Mesothelial cell of epicardium (in vitro differentiated cells): Measurements from ENCODE around the gene KIF2C. TPM values are rescaled to one million over a fixed set of nuclear protein-coding genes. Genes with fewer than 3 reads are reported as not detected.
"Not testable (repeated sequence)": the region's sequence is repeated elsewhere in the genome, so short reads cannot be mapped to it uniquely, and the experiment has no call there.

ENCODE experiments used
- DNase-seq, 2 experiments: peaks; one replicate each; pipeline ENCODE4 v3.0.0; 2021; ENCODE audit warnings: low spot score in 2 of 2; ENCODE audit not compliant: unreplicated experiment in 2 of 2
- H3K27ac Mint-ChIP-seq: 2 replicates; pipeline ENCODE4 v1.8.0; 2021; ENCODE audit warnings: mixed read lengths
- H3K27me3 Mint-ChIP-seq: 2 replicates; pipeline ENCODE4 v1.8.0; 2021; ENCODE audit warnings: low read depth, mixed read lengths
- H3K36me3 Mint-ChIP-seq: 2 replicates; pipeline ENCODE4 v1.8.0; 2021; ENCODE audit warnings: mixed read lengths
- H3K4me1 Mint-ChIP-seq: 2 replicates; pipeline ENCODE4 v1.8.0; 2021; ENCODE audit warnings: mixed read lengths
- H3K4me3 Mint-ChIP-seq: 2 replicates; pipeline ENCODE4 v1.8.0; 2021; ENCODE audit warnings: mild to moderate bottlenecking, moderate library complexity, mixed read lengths
- H3K9me3 Mint-ChIP-seq: 2 replicates; pipeline ENCODE4 v1.8.0; 2021; ENCODE audit warnings: mixed read lengths
- total RNA-seq: library from RNA; stranded (reverse); gene quantifications from 3 replicates; pipeline ENCODE4 v1.2.1, GENCODE V29; 2021
- TF ChIP-seq, protein P1 (sequence below): fragments of 200-600 bp; sonication (generic); IDR thresholded peaks from one replicate; pipeline ENCODE4 v1.5.0; 2021; ENCODE audit warnings: antibody characterized with exemption; ENCODE audit not compliant: unreplicated experiment

KIF2C gene
- total RNA-seq, 1 donor from 2014 or later: 18.2 TPM

DNA sequence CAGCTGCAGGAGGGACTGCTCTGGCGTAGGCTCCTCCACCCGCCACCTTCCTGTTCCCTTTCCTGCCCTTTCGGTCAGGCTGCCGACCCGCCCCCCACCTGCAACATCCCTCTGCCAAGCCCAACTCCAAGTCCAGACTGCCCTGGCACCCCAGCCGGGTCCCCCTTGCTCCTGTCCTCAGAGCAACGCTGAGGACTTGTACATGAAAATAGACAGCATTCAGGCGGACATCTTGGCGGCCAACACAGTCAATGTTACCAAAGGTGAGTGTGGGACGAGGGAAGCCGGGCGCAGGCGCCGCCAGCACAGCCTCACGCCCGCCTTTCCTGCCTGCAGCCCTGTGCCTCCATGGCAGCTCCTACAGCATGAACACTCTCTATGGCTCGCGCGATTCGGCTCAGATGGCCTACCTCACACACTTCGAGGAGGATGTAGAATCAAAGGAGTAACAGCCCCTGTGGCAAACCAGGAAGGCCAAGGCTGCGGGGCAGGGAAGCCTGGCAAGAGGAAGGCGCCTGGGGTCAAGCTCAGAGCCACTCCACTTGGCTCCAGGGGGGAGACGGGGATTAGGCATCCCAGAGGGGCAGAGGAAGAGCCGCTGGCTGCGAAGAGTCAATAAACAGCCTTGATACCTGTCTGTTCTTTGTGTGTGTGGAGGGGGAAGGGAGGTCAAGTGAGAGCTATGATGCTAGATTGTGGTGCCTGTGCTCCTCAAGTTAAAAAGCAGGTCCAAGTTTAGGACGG lies 14.5 kb upstream of the KIF2C start:
- TF ChIP-seq, protein P1, sequence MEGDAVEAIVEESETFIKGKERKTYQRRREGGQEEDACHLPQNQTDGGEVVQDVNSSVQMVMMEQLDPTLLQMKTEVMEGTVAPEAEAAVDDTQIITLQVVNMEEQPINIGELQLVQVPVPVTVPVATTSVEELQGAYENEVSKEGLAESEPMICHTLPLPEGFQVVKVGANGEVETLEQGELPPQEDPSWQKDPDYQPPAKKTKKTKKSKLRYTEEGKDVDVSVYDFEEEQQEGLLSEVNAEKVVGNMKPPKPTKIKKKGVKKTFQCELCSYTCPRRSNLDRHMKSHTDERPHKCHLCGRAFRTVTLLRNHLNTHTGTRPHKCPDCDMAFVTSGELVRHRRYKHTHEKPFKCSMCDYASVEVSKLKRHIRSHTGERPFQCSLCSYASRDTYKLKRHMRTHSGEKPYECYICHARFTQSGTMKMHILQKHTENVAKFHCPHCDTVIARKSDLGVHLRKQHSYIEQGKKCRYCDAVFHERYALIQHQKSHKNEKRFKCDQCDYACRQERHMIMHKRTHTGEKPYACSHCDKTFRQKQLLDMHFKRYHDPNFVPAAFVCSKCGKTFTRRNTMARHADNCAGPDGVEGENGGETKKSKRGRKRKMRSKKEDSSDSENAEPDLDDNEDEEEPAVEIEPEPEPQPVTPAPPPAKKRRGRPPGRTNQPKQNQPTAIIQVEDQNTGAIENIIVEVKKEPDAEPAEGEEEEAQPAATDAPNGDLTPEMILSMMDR: no peak
- no peak for DNase-seq
- no peaks in the 10 kb centered on the region for H3K9me3 Mint-ChIP-seq
- H3K27ac Mint-ChIP-seq: no peak overlapping the region
- H3K27me3 Mint-ChIP-seq: no peaks in the 10 kb centered on the region
- H3K4me1 Mint-ChIP-seq: peaks cover 4% of the 10 kb centered on the region
- H3K36me3 Mint-ChIP-seq: no peaks in the 10 kb centered on the region
- H3K4me3 Mint-ChIP-seq: no peak overlapping the region

DNA sequence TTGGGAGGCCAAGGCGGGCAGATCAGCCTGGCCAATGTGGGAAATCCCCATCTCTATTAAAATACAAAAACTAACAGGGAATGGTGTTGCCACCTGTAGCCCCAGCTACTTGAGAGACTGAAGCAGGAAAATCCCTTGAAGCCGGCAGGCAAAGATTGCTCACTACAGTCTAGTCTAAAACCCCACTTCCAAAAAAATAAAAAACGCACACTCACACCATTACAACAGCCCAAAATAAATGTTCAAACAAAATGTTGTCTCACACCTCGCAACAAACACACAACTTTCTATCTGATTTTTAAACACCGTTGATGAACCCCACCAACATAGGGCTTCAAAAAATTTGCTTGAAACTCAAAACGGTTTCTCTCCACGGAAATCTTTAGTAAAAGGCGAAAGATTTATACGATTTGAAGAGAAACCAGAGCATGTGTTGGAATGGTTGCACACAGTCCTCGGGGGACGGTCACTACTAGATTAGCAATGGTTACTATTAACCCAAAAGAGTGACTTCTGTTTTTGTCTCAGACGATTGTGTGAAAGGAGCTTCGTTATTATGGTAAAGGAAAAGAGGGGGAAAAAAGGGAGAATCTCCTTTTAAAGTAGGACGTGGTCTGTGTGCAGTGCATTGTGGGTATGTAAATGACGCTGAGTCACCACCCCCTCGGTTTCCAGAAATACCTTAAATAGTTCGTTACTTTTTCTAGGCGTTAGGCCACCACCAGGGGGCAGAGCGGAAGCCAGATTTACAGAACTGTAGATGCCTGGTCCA lies 8.7 kb upstream of the KIF2C start, which contains the start of gene RNU5D-1:
Gene RNU5D-1, minus strand, starts transcription at position 430 of the 772 bp plus-strand sequence.
- DNase-seq: peak; percentile 83 to 91
- Mint-ChIP-seq H3K27ac (peak within 1 kb of the TSS; percentile 100), H3K4me1 (peaks cover 10% of the 10 kb centered on the region), H3K36me3 (no peaks in the 10 kb centered on the region), H3K9me3 (no peaks in the 10 kb centered on the region), H3K4me3 (peak within 1 kb of the TSS; percentile 56), H3K27me3 (no peaks in the 10 kb centered on the region)
- TF ChIP-seq, protein P1: peak; percentile 96

DNA sequence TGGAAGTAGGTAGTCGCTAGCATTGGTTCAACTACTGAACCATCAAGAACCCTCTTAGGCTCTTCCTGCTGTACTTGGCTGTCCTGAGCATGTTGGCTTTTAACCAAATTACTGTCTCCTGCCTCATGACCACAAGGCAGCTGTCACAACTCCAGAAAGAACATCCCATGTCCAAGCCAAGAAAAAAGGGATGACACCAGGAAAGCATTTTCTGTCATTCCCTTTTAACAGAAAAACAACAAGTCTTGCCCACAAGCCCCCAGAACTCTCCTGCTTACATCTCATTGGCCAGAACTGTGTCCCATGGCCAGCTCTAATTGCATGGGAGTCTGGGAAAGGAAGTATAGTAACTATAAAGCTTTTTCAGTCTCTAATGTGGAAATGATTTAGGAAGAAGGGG lies 6.3 kb upstream of the KIF2C start:
- no peak overlapping the region for H3K27ac Mint-ChIP-seq
- no peaks in the 10 kb centered on the region for H3K27me3 Mint-ChIP-seq
- H3K4me1 Mint-ChIP-seq: peaks cover 10% of the 10 kb centered on the region
- H3K4me3 Mint-ChIP-seq: no peak overlapping the region
- TF ChIP-seq, protein P1: no peak
- H3K36me3 Mint-ChIP-seq: no peaks in the 10 kb centered on the region
- no peak for DNase-seq
- peaks cover 5% of the 10 kb centered on the region for H3K9me3 Mint-ChIP-seq

DNA sequence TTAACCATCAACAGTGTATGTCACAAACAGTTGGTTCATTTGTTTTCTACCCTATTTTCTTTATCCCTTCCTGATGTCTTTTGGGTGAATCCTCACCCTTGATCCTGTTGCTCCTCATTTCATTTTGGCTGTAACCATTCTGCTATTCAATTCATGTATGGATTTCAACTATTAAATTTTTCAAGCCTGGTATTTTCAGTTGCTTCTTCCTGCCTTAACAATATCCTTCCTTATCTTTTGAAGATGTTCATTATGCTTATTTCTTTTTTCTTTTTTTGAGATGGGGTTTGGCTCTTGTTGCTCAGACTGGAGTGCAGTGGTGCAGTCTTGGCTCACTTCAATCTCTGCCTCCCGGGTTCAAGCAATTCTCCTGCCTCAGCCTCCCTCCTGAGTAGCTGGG lies 5.9 kb upstream of the KIF2C start:
- peaks cover 10% of the 10 kb centered on the region for H3K4me1 Mint-ChIP-seq
- H3K36me3 Mint-ChIP-seq: no peaks in the 10 kb centered on the region
- no peak for DNase-seq
- H3K4me3 Mint-ChIP-seq: no peak overlapping the region
- no peaks in the 10 kb centered on the region for H3K27me3 Mint-ChIP-seq
- H3K9me3 Mint-ChIP-seq: peaks cover 5% of the 10 kb centered on the region
- TF ChIP-seq, protein P1: no peak
- H3K27ac Mint-ChIP-seq: peak overlapping the region; percentile 41

DNA sequence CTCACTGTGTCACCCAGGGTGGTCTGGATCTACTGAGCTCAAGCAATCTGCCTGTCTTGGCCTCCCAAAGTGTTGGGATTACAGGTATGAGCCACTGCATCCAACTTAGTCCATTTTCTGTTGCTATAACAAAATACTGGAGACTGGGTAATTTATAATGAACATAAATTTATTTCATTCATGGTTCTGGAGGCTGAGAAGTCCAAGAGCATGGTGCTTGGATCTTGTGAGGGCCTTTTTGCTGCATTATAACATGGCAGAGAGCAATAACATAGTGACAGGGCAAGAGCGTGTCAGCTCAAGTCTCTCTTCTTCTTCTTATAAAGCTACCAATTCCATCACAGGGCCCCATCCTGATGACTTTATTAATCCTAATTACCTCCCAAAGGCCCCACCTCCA lies 3.6 kb upstream of the KIF2C start:
- TF ChIP-seq, protein P1: no peak

DNA sequence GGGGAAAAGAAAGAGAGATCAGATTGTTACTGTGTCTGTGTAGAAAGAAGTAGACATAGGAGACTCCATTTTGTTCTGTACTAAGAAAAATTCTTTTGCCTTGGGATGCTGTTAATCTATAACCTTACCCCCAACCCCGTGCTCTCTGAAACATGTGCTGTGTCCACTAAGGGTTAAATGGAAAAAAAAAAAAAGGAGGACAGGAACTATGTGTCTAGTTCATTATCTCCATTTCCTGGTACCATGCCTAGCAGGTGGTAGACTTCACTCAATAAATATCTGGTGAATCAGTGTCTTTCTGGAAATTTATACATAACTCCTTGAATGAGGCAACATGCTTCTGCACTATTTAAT lies 707 bp upstream of the KIF2C start:
- not testable (repeated sequence) for H3K36me3 Mint-ChIP-seq, H3K27me3 Mint-ChIP-seq

More for the DNA sequence above, 3.6 kb upstream of the KIF2C start:
- no peaks in the 10 kb centered on the region for H3K27me3 Mint-ChIP-seq
- no peaks in the 10 kb centered on the region for H3K36me3 Mint-ChIP-seq
- no peak overlapping the region for H3K4me3 Mint-ChIP-seq
- DNase-seq: no peak
- peaks cover 20% of the 10 kb centered on the region for H3K4me1 Mint-ChIP-seq
- H3K27ac Mint-ChIP-seq: no peak overlapping the region
- H3K9me3 Mint-ChIP-seq: peaks cover 5% of the 10 kb centered on the region

More for the DNA sequence above, 707 bp upstream of the KIF2C start:
- DNase-seq, H3K9me3 Mint-ChIP-seq: not testable (repeated sequence)
- Mint-ChIP-seq H3K4me1 (peaks cover 13% of the 10 kb centered on the region), H3K4me3 (peak overlapping the region; percentile 89), H3K27ac (peak overlapping the region; percentile 97)
